Calu3 (cell line): ENCODE results near the gene NCAM2. TPM values are rescaled to one million over a fixed set of nuclear protein-coding genes. Genes with fewer than 3 reads are reported as not detected.

Experiments
- BruUV-seq: library from RNA; stranded (reverse); fragments of 400-500 nt; replicated peaks from 2 replicates; lab custom pipeline; 2021; lab: Mats Ljungman, UMichigan
- CTCF ChIA-PET: fragments of 300-600 bp; sonication (Branson Sonifier 250); formaldehyde crosslinking; loops from one replicate; lab custom pipeline; 2022; ENCODE audit warnings: antibody characterized with exemption; lab: Charles Lee
- DNase-seq: peaks from one replicate; pipeline ENCODE4 v3.0.0; 2022
- H3K27ac Mint-ChIP-seq: one replicate; pipeline ENCODE4 v1.8.0; 2022; ENCODE audit warnings: mixed read lengths; ENCODE audit not compliant: unreplicated experiment
- H3K27me3 Mint-ChIP-seq: one replicate; pipeline ENCODE4 v1.8.0; 2022; ENCODE audit warnings: mixed read lengths; ENCODE audit not compliant: unreplicated experiment
- H3K36me3 Mint-ChIP-seq: one replicate; pipeline ENCODE4 v1.8.0; 2022; ENCODE audit warnings: mild to moderate bottlenecking, moderate library complexity, mixed read lengths; ENCODE audit not compliant: insufficient read depth, unreplicated experiment
- H3K4me1 Mint-ChIP-seq: one replicate; pipeline ENCODE4 v1.8.0; 2022; ENCODE audit warnings: mild to moderate bottlenecking, low read depth, mixed read lengths; ENCODE audit not compliant: unreplicated experiment
- H3K4me3 Mint-ChIP-seq: one replicate; pipeline ENCODE4 v1.8.0; 2022; ENCODE audit warnings: mild to moderate bottlenecking, low read depth, moderate library complexity, mixed read lengths; ENCODE audit not compliant: unreplicated experiment
- H3K9me3 Mint-ChIP-seq: one replicate; pipeline ENCODE4 v1.8.0; 2022; ENCODE audit warnings: low read depth, mixed read lengths; ENCODE audit not compliant: unreplicated experiment
- intact Hi-C: fragments of 100-400 bp; cut with micrococcal nuclease; formaldehyde crosslinking; loops from one replicate; pipeline ENCODE4 v1.10.0; 2022; ENCODE audit not compliant: unreplicated experiment
- total RNA-seq: library from RNA; stranded (reverse); gene quantifications from 2 replicates; pipeline ENCODE4 v1.2.3, GENCODE V29; 2022
- TF ChIP-seq, protein P1 (sequence below): fragments of 200-600 bp; IDR thresholded peaks from one replicate; pipeline ENCODE4 v1.8.0; 2022; ENCODE audit warnings: antibody characterized with exemption; ENCODE audit not compliant: unreplicated experiment

NCAM2 gene
- total RNA-seq, 1 experiment from 2014 or later, result not detected

- H3K27me3 Mint-ChIP-seq, result no peaks in the 10 kb centered on the region
- no peak for DNase-seq
- no TSS peak for BruUV-seq
- H3K36me3 Mint-ChIP-seq, result no peaks in the 10 kb centered on the region
- H3K4me3 Mint-ChIP-seq, result no peak overlapping the region
- peaks cover 3% of the 10 kb centered on the region for H3K9me3 Mint-ChIP-seq
- TF ChIP-seq, protein P1, sequence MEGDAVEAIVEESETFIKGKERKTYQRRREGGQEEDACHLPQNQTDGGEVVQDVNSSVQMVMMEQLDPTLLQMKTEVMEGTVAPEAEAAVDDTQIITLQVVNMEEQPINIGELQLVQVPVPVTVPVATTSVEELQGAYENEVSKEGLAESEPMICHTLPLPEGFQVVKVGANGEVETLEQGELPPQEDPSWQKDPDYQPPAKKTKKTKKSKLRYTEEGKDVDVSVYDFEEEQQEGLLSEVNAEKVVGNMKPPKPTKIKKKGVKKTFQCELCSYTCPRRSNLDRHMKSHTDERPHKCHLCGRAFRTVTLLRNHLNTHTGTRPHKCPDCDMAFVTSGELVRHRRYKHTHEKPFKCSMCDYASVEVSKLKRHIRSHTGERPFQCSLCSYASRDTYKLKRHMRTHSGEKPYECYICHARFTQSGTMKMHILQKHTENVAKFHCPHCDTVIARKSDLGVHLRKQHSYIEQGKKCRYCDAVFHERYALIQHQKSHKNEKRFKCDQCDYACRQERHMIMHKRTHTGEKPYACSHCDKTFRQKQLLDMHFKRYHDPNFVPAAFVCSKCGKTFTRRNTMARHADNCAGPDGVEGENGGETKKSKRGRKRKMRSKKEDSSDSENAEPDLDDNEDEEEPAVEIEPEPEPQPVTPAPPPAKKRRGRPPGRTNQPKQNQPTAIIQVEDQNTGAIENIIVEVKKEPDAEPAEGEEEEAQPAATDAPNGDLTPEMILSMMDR, result no peak
- no peak overlapping the region for H3K27ac Mint-ChIP-seq
- CTCF ChIA-PET, result no interaction called here
- no peaks in the 10 kb centered on the region for H3K4me1 Mint-ChIP-seq
- intact Hi-C loops, result no loop called here
Measured at GRCh38 chr21:21436012-21436534, 437.9 kb downstream of the NCAM2 start.

GRCh38 chr21:21439761-21440160 lies 441.6 kb downstream of the NCAM2 start:
- no peak for DNase-seq
- no peaks in the 10 kb centered on the region for H3K36me3 Mint-ChIP-seq
- H3K27ac Mint-ChIP-seq, result no peak overlapping the region
- no peaks in the 10 kb centered on the region for H3K27me3 Mint-ChIP-seq
- no TSS peak for BruUV-seq
- TF ChIP-seq, protein P1, result no peak
- intact Hi-C loops, result no loop called here
- H3K4me3 Mint-ChIP-seq, result no peak overlapping the region
- no peaks in the 10 kb centered on the region for H3K4me1 Mint-ChIP-seq
- H3K9me3 Mint-ChIP-seq, result peaks cover 12% of the 10 kb centered on the region
- CTCF ChIA-PET, result no interaction called here

DNA sequence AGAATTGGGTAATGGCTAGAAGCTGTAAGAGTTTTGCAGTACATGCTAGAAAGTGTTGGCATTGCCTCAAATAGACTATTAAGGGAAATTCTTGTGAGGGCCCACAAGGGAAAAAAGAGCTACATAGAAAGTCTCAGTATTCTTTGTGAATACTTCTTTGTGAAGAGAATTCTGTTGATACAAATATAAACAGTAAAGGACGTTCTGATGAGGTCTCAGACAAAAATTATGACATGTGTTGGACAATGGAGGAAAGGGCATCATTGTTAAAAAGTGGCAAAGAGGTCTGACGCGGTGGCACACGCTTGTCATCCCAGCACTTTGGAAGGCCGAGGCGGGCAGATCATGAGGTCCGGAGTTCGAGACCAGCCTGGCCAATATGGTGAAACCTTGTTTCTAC lies 458.9 kb downstream of the NCAM2 start:
- no peaks in the 10 kb centered on the region for H3K36me3 Mint-ChIP-seq
- no peak for DNase-seq
- no TSS peak for BruUV-seq
- H3K4me1 Mint-ChIP-seq, result no peaks in the 10 kb centered on the region
- H3K27me3 Mint-ChIP-seq, result no peaks in the 10 kb centered on the region
- H3K27ac Mint-ChIP-seq, result no peak overlapping the region
- peaks cover 2% of the 10 kb centered on the region for H3K9me3 Mint-ChIP-seq
- no peak overlapping the region for H3K4me3 Mint-ChIP-seq
- CTCF ChIA-PET, result no interaction called here
- intact Hi-C loops, result no loop called here
- TF ChIP-seq, protein P1, result no peak

DNA sequence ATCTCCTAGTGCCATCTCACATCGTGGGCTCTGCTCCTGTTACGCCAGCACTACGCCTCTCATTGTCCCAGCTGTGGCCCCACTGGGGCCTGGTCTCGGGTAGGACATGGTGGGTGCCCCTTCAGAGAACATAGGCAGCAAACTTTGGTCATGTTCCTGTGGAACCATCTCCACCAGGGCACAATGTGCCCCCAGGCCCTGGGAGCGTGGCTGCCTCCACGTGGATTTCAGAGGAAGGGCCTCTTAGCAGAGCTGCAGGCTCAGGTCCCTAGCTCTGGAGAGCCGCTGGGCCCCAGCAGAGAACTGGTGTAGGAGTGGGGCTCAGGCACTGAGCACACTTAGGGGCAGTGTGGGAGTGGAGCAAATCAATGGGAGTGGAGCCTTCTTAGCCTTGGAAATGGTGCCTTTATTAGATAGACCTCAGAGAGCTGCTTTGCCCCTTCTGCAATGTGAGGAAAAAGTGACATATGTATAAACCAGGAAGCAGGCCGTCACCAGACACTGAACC lies 460.0 kb downstream of the NCAM2 start:
- TF ChIP-seq, protein P1, result no peak
- Mint-ChIP-seq H3K36me3 (no peaks in the 10 kb centered on the region), H3K4me3 (no peak overlapping the region), H3K27ac (no peak overlapping the region), H3K27me3 (no peaks in the 10 kb centered on the region), H3K9me3 (no peaks in the 10 kb centered on the region), H3K4me1 (no peaks in the 10 kb centered on the region)
- DNase-seq, result no peak
- intact Hi-C loops, result no loop called here
- BruUV-seq, result no TSS peak
- CTCF ChIA-PET, result no interaction called here
